GM23338 (cell line): ENCODE measurements around the gene FSIP1. TPM values are rescaled to one million over a fixed set of nuclear protein-coding genes. Genes with fewer than 3 reads are reported as not detected.

Source experiments
- ATAC-seq: fragments of 200-7000 bp; cut with Tn5 transposase; 3 replicates; pipeline ENCODE4 v1.9.1; 2020
- DNase-seq: peaks from one replicate; pipeline ENCODE4 v3.0.0-alpha.2; 2015; ENCODE audit warnings: low spot score
- H2AFZ ChIP-seq: fragments of 200-600 bp; sonication (generic); 2 replicates; pipeline ENCODE4 v1.8.0; 2016; ENCODE audit warnings: antibody characterized with exemption, mild to moderate bottlenecking, moderate library complexity
- H3F3A ChIP-seq: fragments of 200-600 bp; sonication (generic); replicated peaks from 2 replicates; pipeline ENCODE4 v1.8.0; 2017; ENCODE audit warnings: antibody characterized with exemption, mixed run types, low read depth
- H3K27ac ChIP-seq: fragments of 200-600 bp; sonication (generic); 2 replicates; pipeline ENCODE4 v1.6.1; 2016; ENCODE audit warnings: low read depth
- H3K27me3 ChIP-seq: fragments of 200-600 bp; sonication (generic); 2 replicates; pipeline ENCODE4 v1.8.0; 2016; ENCODE audit warnings: mild to moderate bottlenecking, mixed run types, moderate library complexity; ENCODE audit not compliant: insufficient read depth
- H3K36me3 ChIP-seq: fragments of 200-600 bp; sonication (generic); 2 replicates; pipeline ENCODE4 v1.8.0; 2016; ENCODE audit warnings: mild to moderate bottlenecking; ENCODE audit not compliant: insufficient read depth
- H3K4me1 ChIP-seq: fragments of 200-600 bp; sonication (generic); 2 replicates; pipeline ENCODE4 v1.8.0; 2016; ENCODE audit warnings: mild to moderate bottlenecking, moderate library complexity; ENCODE audit not compliant: insufficient read depth
- H3K4me2 ChIP-seq: fragments of 200-600 bp; sonication (generic); 2 replicates; pipeline ENCODE4 v1.7.1; 2017; ENCODE audit warnings: mixed run types
- H3K4me3 ChIP-seq: fragments of 200-600 bp; sonication (generic); 2 replicates; pipeline ENCODE4 v1.6.1; 2016; ENCODE audit warnings: mixed run types
- H3K79me2 ChIP-seq: fragments of 200-600 bp; sonication (generic); replicated peaks from 2 replicates; pipeline ENCODE4 v1.8.0; 2017; ENCODE audit warnings: mild to moderate bottlenecking; ENCODE audit not compliant: insufficient read depth
- H3K9me2 ChIP-seq: fragments of 200-600 bp; sonication (generic); 2 replicates; pipeline ENCODE4 v1.8.0; 2017; ENCODE audit not compliant: insufficient read depth
- H4K20me1 ChIP-seq: fragments of 200-600 bp; sonication (generic); replicated peaks from 2 replicates; pipeline ENCODE4 v1.8.0; 2017; ENCODE audit warnings: mild to moderate bottlenecking; ENCODE audit not compliant: insufficient read depth
- H3K27ac Mint-ChIP-seq: 2 replicates; pipeline ENCODE4 v1.8.0; 2020; ENCODE audit warnings: inconsistent platforms, mild to moderate bottlenecking, moderate library complexity, mixed read lengths
- H3K27me3 Mint-ChIP-seq: 3 replicates; pipeline ENCODE4 v1.8.0; 2022; ENCODE audit warnings: low read depth, mild to moderate bottlenecking, moderate library complexity, mixed read lengths, inconsistent platforms; ENCODE audit not compliant: insufficient read depth, poor library complexity
- H3K36me3 Mint-ChIP-seq: 3 replicates; pipeline ENCODE4 v1.8.0; 2021; ENCODE audit warnings: low read depth, mild to moderate bottlenecking, inconsistent platforms, moderate library complexity, mixed read lengths
- H3K4me1 Mint-ChIP-seq: 3 replicates; pipeline ENCODE4 v1.8.0; 2020; ENCODE audit warnings: mild to moderate bottlenecking, inconsistent platforms, mixed read lengths
- H3K4me3 Mint-ChIP-seq: 3 replicates; pipeline ENCODE4 v1.8.0; 2021; ENCODE audit warnings: moderate library complexity, mild to moderate bottlenecking, inconsistent platforms, mixed read lengths
- H3K9me3 Mint-ChIP-seq: 3 replicates; pipeline ENCODE4 v1.8.0; 2020; ENCODE audit warnings: moderate library complexity, mild to moderate bottlenecking, inconsistent platforms, mixed read lengths
- CREB1 ChIP-seq: fragments of 250-450 bp; sonication (Bioruptor Pico); IDR thresholded peaks from 2 replicates; pipeline ENCODE4 v1.5.0; 2020; ENCODE audit warnings: low read depth, mild to moderate bottlenecking, moderate library complexity
- EZH2 ChIP-seq: fragments of 200-600 bp; sonication (generic); IDR thresholded peaks from one replicate; pipeline ENCODE4 v1.8.0; 2017; ENCODE audit warnings: antibody characterized with exemption, mild to moderate bottlenecking, low read depth; ENCODE audit not compliant: unreplicated experiment
- EZH2phosphoT487 ChIP-seq: fragments of 200-600 bp; sonication (generic); IDR thresholded peaks from one replicate; pipeline ENCODE4 v1.8.1; 2018; ENCODE audit warnings: antibody characterized with exemption; ENCODE audit not compliant: unreplicated experiment
- JUNB ChIP-seq: IDR thresholded peaks from one replicate; pipeline ENCODE4 v1.6.1; 2016; ENCODE audit warnings: antibody characterized with exemption; ENCODE audit not compliant: unreplicated experiment
- NANOG ChIP-seq: IDR thresholded peaks from 2 replicates; pipeline ENCODE4 v1.6.1; 2016; ENCODE audit warnings: antibody characterized with exemption, borderline replicate concordance
- REST ChIP-seq: IDR thresholded peaks from one replicate; pipeline ENCODE4 v1.6.1; 2018; ENCODE audit warnings: antibody characterized with exemption; ENCODE audit not compliant: unreplicated experiment
- STAT1 ChIP-seq: IDR thresholded peaks from one replicate; pipeline ENCODE4 v1.6.1; 2016; ENCODE audit warnings: antibody characterized with exemption; ENCODE audit not compliant: unreplicated experiment
- ZNF114 ChIP-seq: fragments of 250-450 bp; sonication (Bioruptor Pico); IDR thresholded peaks from 2 replicates; pipeline ENCODE4 v1.5.0; 2020; ENCODE audit warnings: mild to moderate bottlenecking, moderate library complexity
- ZNF331 ChIP-seq: fragments of 250-450 bp; sonication (Bioruptor Pico); IDR thresholded peaks from 2 replicates; pipeline ENCODE4 v1.5.0; 2020; ENCODE audit warnings: low read depth, mild to moderate bottlenecking, moderate library complexity
- polyA plus RNA-seq: library from polyadenylated mRNA; unstranded; fragments of >200 nt; fragmentation: Nextera tagmentation; extraction: Ambion mirVana; gene quantifications from 2 replicates; pipeline ENCODE4 v1.2.1, GENCODE V29; 2016
- total RNA-seq: library from RNA; depleted of rRNA; stranded (reverse); fragments of >200 nt; shearing (Covaris generic); gene quantifications from 2 replicates; pipeline ENCODE4 v1.2.3, GENCODE V29; 2014
- TF ChIP-seq, protein P1 (sequence below): IDR thresholded peaks from 2 replicates; pipeline ENCODE4 v1.6.1; 2016; ENCODE audit warnings: antibody characterized with exemption
- TF ChIP-seq, protein P2 (sequence below), 2 experiments: fragments of 200-600 bp in 1 of 2; sonication (generic) in 1 of 2; conservative IDR thresholded peaks; 2 replicates each; pipeline versions ENCODE4 v1.5.1 to v1.6.1; 2016 to 2017; ENCODE audit warnings: antibody characterized with exemption in 2 of 2, low read depth in 2 of 2, mild to moderate bottlenecking in 2 of 2, moderate library complexity in 1 of 2

The FSIP1 gene
- total and polyA plus RNA-seq, 2 experiments from 2014 or later, result 0.92 to 2.1 TPM

GRCh38 chr15:39629906-39630305, 152.7 kb downstream of the FSIP1 start:
- Histone ChIP-seq H4K20me1 (no peaks in the 10 kb centered on the region), H3K4me2 (no peak overlapping the region), H3K9me2 (0 out of 2 replicates have a peak, but pooled peaks cover 5% of the 10 kb centered on the region), H3K36me3 (no peaks in the 10 kb centered on the region), H3K4me3 (no peak overlapping the region), H3F3A (no peaks in the 10 kb centered on the region), H3K27me3 (no peaks in the 10 kb centered on the region), H3K79me2 (no peaks in the 10 kb centered on the region), H3K27ac (no peak overlapping the region), H3K4me1 (no peaks in the 10 kb centered on the region), H2AFZ (no peak overlapping the region)
- Mint-ChIP-seq H3K27ac (no peak overlapping the region), H3K4me3 (no peak overlapping the region), H3K4me1 (peaks cover 2% of the 10 kb centered on the region; the same call in 1 of the 3 replicates), H3K27me3 (peaks cover 5% of the 10 kb centered on the region), H3K9me3 (no peaks in the 10 kb centered on the region), H3K36me3 (no peaks in the 10 kb centered on the region)
- ATAC-seq, result no peak
- TF ChIP-seq NANOG, result no peak
- TF ChIP-seq ZNF331 (CRISPR knock-in tag), result no peak
- TF ChIP-seq CREB1 (CRISPR knock-in tag), result no peak
- no peak for TF ChIP-seq EZH2phosphoT487
- no peak for TF ChIP-seq REST
- TF ChIP-seq JUNB, result no peak
- TF ChIP-seq, protein P1, sequence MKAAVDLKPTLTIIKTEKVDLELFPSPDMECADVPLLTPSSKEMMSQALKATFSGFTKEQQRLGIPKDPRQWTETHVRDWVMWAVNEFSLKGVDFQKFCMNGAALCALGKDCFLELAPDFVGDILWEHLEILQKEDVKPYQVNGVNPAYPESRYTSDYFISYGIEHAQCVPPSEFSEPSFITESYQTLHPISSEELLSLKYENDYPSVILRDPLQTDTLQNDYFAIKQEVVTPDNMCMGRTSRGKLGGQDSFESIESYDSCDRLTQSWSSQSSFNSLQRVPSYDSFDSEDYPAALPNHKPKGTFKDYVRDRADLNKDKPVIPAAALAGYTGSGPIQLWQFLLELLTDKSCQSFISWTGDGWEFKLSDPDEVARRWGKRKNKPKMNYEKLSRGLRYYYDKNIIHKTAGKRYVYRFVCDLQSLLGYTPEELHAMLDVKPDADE, result no peak
- no peak for TF ChIP-seq STAT1
- TF ChIP-seq EZH2, result no peak
- no peak for DNase-seq

DNA sequence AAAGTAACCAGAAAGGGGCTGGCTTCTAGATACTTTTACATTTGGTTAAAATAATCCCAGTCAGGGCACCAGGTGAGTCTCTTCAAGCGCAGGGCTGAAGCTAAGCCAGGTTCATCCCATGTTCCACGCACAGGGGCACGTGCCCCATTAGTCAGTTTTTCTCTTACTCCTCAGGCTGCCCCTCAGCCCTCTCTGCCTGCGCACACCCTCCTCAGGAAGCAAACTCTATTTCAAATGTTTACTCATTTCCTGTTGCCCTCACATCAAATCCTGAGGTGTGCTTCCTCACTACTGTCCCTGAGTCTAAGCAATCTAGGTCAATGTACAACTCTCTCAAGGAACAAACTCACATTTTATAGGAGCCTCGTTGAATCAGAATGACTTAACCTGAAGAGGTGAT, 153.3 kb downstream of the FSIP1 start:
- no peaks in the 10 kb centered on the region for H3K9me3 Mint-ChIP-seq
- no peak for DNase-seq
- Histone ChIP-seq H3K9me2 (0 out of 2 replicates have a peak, but pooled peaks cover 5% of the 10 kb centered on the region), H4K20me1 (no peaks in the 10 kb centered on the region), H3K4me3 (no peak overlapping the region), H3K27me3 (no peaks in the 10 kb centered on the region), H3K27ac (no peak overlapping the region), H3K79me2 (no peaks in the 10 kb centered on the region), H2AFZ (no peak overlapping the region), H3K4me1 (no peaks in the 10 kb centered on the region), H3F3A (no peaks in the 10 kb centered on the region), H3K36me3 (no peaks in the 10 kb centered on the region), H3K4me2 (no peak overlapping the region)
- H3K27me3 Mint-ChIP-seq, result peaks cover 7% of the 10 kb centered on the region
- TF ChIP-seq ZNF114 (CRISPR knock-in tag) (no peak), EZH2 (no peak), JUNB (no peak), NANOG (no peak), ZNF331 (CRISPR knock-in tag) (no peak)
- TF ChIP-seq, protein P2, sequence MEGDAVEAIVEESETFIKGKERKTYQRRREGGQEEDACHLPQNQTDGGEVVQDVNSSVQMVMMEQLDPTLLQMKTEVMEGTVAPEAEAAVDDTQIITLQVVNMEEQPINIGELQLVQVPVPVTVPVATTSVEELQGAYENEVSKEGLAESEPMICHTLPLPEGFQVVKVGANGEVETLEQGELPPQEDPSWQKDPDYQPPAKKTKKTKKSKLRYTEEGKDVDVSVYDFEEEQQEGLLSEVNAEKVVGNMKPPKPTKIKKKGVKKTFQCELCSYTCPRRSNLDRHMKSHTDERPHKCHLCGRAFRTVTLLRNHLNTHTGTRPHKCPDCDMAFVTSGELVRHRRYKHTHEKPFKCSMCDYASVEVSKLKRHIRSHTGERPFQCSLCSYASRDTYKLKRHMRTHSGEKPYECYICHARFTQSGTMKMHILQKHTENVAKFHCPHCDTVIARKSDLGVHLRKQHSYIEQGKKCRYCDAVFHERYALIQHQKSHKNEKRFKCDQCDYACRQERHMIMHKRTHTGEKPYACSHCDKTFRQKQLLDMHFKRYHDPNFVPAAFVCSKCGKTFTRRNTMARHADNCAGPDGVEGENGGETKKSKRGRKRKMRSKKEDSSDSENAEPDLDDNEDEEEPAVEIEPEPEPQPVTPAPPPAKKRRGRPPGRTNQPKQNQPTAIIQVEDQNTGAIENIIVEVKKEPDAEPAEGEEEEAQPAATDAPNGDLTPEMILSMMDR (conservative IDR thresholded peaks at IDR 0.05; ENCODE audit: low read depth in 2 of 2), result no peak
- TF ChIP-seq, protein P1, result no peak
- no peak overlapping the region for H3K4me3 Mint-ChIP-seq
- no peaks in the 10 kb centered on the region for H3K36me3 Mint-ChIP-seq
- H3K27ac Mint-ChIP-seq, result no peak overlapping the region
- ATAC-seq, result no peak
- H3K4me1 Mint-ChIP-seq, result peaks cover 2% of the 10 kb centered on the region; the same call in 1 of the 3 replicates
